GM19372 (cell line): ENCODE results near the gene PHF19.

Source experiments
- ATAC-seq: cut with Tn5 transposase; IDR thresholded peaks from one replicate; pipeline ENCODE4 v1.9.1; 2021; ENCODE audit warnings: mild to moderate bottlenecking, low read depth, moderate library complexity; ENCODE audit not compliant: unreplicated experiment

The PHF19 gene

GRCh38 chr9:120875195-120875565 lies 1.8 kb downstream of the PHF19 start:
- ATAC-seq, result no peak

- ATAC-seq, result no peak
These were observed 2.5 kb downstream of the PHF19 start for GRCh38 chr9:120874226-120875194.

GRCh38 chr9:120873512-120873911 lies 3.5 kb downstream of the PHF19 start:
- no peak for ATAC-seq

- no peak for ATAC-seq
These were observed 4.0 kb downstream of the PHF19 start for GRCh38 chr9:120872791-120873502.

GRCh38 chr9:120870206-120870605 lies 6.8 kb downstream of the PHF19 start:
- no peak for ATAC-seq

GRCh38 chr9:120869726-120870125 lies 7.3 kb downstream of the PHF19 start:
- no peak for ATAC-seq

- ATAC-seq, result no peak
These were observed 7.7 kb downstream of the PHF19 start for GRCh38 chr9:120869360-120869687.

- peak; percentile 84 for ATAC-seq
These were observed 8.2 kb downstream of the PHF19 start for GRCh38 chr9:120868676-120869359.

- ATAC-seq, result no peak
These were observed 8.7 kb downstream of the PHF19 start for GRCh38 chr9:120868339-120868675.

- no peak for ATAC-seq
These were observed 9.2 kb downstream of the PHF19 start for GRCh38 chr9:120867676-120868338.

GRCh38 chr9:120866651-120867050 lies 10.3 kb downstream of the PHF19 start:
- ATAC-seq, result no peak

GRCh38 chr9:120865809-120866208 lies 11.2 kb downstream of the PHF19 start:
- ATAC-seq, result no peak

GRCh38 chr9:120865176-120865575 lies 11.8 kb downstream of the PHF19 start:
- ATAC-seq, result no peak

- no peak for ATAC-seq
These were observed 12.3 kb downstream of the PHF19 start for GRCh38 chr9:120864719-120865118.

GRCh38 chr9:120863833-120864232 lies 13.2 kb downstream of the PHF19 start:
- no peak for ATAC-seq

GRCh38 chr9:120862452-120862851 lies 14.5 kb downstream of the PHF19 start:
- ATAC-seq, result no peak

GRCh38 chr9:120861935-120862334 lies 15.1 kb downstream of the PHF19 start:
- no peak for ATAC-seq

GRCh38 chr9:120860083-120860482 lies 16.9 kb downstream of the PHF19 start:
- ATAC-seq, result no peak

GRCh38 chr9:120859361-120859760 lies 17.6 kb downstream of the PHF19 start:
- ATAC-seq, result no peak

GRCh38 chr9:120857902-120858301 lies 19.1 kb downstream of the PHF19 start:
- ATAC-seq, result no peak

- no peak for ATAC-seq
These were observed 19.5 kb downstream of the PHF19 start for GRCh38 chr9:120857481-120857880.
